Chondrocyte (in vitro differentiated cells): ENCODE results near the gene RAD51B. TPM values are rescaled to one million over a fixed set of nuclear protein-coding genes. Genes with fewer than 3 reads are reported as not detected.
"Not testable (repeated sequence)": the region's sequence is repeated elsewhere in the genome, so short reads cannot be mapped to it uniquely, and the experiment has no call there.

Experiments used
- DNase-seq: peaks from one replicate; pipeline ENCODE4 v3.0.0; 2021; ENCODE audit warnings: mixed read lengths, low spot score
- H3K27ac Mint-ChIP-seq: one replicate; pipeline ENCODE4 v1.8.0; 2021; ENCODE audit warnings: mild to moderate bottlenecking, moderate library complexity, mixed read lengths; ENCODE audit not compliant: unreplicated experiment
- H3K27me3 Mint-ChIP-seq: 2 replicates; pipeline ENCODE4 v1.8.0; 2021; ENCODE audit warnings: low read depth, mixed read lengths
- H3K36me3 Mint-ChIP-seq: 2 replicates; pipeline ENCODE4 v1.8.0; 2021; ENCODE audit warnings: low read depth, mixed read lengths
- H3K4me1 Mint-ChIP-seq: 2 replicates; pipeline ENCODE4 v1.8.0; 2021; ENCODE audit warnings: low read depth, mild to moderate bottlenecking, mixed read lengths
- H3K4me3 Mint-ChIP-seq: one replicate; pipeline ENCODE4 v1.8.0; 2021; ENCODE audit warnings: mild to moderate bottlenecking, moderate library complexity, mixed read lengths; ENCODE audit not compliant: unreplicated experiment
- H3K9me3 Mint-ChIP-seq: 2 replicates; pipeline ENCODE4 v1.8.0; 2021; ENCODE audit warnings: low read depth, mixed read lengths
- total RNA-seq: library from RNA; stranded (reverse); gene quantifications from 3 replicates; pipeline ENCODE4 v1.2.1, GENCODE V29; 2021
- TF ChIP-seq, protein P1 (sequence below): fragments of 200-600 bp; sonication (generic); IDR thresholded peaks from 2 replicates; pipeline ENCODE4 v1.5.0; 2021; ENCODE audit warnings: antibody characterized with exemption, mild to moderate bottlenecking, moderate library complexity

The RAD51B gene
- total RNA-seq, 1 donor from 2014 or later: 8.2 TPM

DNA sequence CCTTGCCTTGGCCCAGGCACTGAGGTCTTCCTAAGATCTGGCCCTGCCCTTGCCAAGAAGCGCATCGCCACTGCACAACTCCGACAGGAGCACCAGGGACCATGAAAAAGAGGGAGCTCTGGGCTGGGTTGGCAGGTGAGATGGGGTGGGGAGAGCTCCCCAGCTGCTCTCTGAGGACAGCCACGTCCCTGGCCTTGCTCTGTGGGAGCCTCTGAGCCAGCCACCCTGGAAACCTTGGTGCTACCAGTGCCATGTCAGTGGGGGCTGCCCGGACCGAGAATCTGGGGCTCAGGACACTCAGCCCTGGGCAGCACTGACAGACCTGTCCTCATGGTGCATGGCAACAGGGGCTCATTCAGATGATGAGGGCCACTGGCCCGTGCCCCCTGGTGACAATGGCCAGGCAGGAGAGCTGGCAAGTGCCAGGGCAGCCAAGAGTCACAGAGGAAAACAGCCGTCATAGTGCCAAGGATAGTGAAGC, 838.5 kb downstream of the RAD51B start:
- Mint-ChIP-seq H3K4me1 (peaks cover 25% of the 10 kb centered on the region), H3K27me3 (no peaks in the 10 kb centered on the region), H3K36me3 (no peaks in the 10 kb centered on the region), H3K9me3 (no peaks in the 10 kb centered on the region), H3K27ac (no peak overlapping the region), H3K4me3 (no peak overlapping the region)
- DNase-seq: no peak
- TF ChIP-seq, protein P1, sequence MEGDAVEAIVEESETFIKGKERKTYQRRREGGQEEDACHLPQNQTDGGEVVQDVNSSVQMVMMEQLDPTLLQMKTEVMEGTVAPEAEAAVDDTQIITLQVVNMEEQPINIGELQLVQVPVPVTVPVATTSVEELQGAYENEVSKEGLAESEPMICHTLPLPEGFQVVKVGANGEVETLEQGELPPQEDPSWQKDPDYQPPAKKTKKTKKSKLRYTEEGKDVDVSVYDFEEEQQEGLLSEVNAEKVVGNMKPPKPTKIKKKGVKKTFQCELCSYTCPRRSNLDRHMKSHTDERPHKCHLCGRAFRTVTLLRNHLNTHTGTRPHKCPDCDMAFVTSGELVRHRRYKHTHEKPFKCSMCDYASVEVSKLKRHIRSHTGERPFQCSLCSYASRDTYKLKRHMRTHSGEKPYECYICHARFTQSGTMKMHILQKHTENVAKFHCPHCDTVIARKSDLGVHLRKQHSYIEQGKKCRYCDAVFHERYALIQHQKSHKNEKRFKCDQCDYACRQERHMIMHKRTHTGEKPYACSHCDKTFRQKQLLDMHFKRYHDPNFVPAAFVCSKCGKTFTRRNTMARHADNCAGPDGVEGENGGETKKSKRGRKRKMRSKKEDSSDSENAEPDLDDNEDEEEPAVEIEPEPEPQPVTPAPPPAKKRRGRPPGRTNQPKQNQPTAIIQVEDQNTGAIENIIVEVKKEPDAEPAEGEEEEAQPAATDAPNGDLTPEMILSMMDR: no peak

DNA sequence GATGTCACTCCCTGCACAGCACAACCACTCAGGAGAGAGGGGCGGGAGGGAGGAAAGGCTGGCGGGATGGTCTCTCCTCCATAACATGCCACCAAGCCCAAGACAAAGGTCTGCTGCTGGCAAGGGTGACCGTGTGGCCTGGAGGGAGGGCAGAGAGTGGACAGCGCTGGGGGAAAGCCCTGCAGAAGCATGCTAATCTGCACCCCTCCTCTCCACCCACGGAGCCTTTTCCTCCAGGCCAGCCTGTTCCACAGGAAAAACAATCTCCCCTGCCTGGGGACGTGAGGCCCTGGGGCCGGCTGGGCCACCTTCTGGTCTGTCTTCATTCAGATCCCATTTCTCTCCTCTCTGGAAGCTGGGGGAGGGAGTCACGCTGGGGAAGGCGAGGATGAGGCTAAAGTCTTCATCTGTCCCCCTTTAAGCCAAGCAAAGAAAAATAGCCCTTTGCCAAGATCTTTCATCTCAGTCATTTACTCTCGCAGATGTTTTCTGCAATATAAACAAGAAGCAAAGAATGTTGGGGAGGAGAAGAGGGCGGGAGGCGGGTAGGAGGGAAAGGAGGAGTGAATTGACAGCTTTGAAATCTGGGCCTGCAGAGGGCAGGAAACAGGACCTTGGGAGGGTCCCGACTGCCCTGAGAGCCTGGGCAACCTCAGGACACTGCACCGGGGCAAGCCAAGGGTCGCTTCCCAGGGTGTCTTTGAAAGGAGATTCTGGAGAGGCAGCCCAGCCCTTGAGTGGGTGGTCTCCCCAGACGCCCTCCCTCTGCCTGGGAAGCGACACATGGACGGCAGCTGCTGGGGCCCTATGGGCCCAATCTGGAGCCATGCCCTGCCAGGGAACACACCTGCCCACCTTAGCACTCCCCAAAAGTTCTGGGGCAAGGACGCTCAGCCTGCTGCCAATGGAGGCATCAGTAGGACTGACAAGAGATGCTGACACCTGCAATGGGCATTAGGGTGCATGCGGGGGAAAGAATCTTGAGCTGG, 839.7 kb downstream of the RAD51B start:
- H3K36me3 Mint-ChIP-seq: no peaks in the 10 kb centered on the region
- TF ChIP-seq, protein P1: peak; percentile 32
- H3K4me1 Mint-ChIP-seq: peaks cover 29% of the 10 kb centered on the region
- no peaks in the 10 kb centered on the region for H3K9me3 Mint-ChIP-seq
- H3K4me3 Mint-ChIP-seq: peak overlapping the region; percentile 26
- no peak for DNase-seq
- peak overlapping the region; percentile 80 for H3K27ac Mint-ChIP-seq
- no peaks in the 10 kb centered on the region for H3K27me3 Mint-ChIP-seq

DNA sequence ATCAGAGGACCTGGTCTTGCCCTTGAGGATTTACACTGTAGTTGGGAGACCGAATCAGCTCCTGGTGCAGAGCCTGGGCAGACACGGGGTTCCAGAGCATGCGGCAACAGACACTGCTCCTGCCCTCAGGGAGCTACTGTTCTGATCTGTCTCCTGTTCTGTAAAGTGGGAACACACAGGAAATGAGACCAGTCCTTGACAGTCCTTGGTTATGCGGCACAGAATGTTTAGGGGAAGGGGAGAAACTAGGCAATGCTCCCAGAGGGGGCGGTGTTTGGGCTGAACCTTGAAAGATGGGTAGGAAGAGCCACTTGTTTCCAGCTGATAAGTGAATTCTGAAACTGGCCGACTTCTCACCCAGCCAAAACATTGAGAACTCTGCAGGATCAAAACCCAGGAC, 840.9 kb downstream of the RAD51B start:
- no peaks in the 10 kb centered on the region for H3K9me3 Mint-ChIP-seq
- H3K4me1 Mint-ChIP-seq: peaks cover 34% of the 10 kb centered on the region
- no peaks in the 10 kb centered on the region for H3K36me3 Mint-ChIP-seq
- H3K4me3 Mint-ChIP-seq: no peak overlapping the region
- no peak for DNase-seq
- H3K27ac Mint-ChIP-seq: no peak overlapping the region
- H3K27me3 Mint-ChIP-seq: no peaks in the 10 kb centered on the region
- TF ChIP-seq, protein P1: no peak

DNA sequence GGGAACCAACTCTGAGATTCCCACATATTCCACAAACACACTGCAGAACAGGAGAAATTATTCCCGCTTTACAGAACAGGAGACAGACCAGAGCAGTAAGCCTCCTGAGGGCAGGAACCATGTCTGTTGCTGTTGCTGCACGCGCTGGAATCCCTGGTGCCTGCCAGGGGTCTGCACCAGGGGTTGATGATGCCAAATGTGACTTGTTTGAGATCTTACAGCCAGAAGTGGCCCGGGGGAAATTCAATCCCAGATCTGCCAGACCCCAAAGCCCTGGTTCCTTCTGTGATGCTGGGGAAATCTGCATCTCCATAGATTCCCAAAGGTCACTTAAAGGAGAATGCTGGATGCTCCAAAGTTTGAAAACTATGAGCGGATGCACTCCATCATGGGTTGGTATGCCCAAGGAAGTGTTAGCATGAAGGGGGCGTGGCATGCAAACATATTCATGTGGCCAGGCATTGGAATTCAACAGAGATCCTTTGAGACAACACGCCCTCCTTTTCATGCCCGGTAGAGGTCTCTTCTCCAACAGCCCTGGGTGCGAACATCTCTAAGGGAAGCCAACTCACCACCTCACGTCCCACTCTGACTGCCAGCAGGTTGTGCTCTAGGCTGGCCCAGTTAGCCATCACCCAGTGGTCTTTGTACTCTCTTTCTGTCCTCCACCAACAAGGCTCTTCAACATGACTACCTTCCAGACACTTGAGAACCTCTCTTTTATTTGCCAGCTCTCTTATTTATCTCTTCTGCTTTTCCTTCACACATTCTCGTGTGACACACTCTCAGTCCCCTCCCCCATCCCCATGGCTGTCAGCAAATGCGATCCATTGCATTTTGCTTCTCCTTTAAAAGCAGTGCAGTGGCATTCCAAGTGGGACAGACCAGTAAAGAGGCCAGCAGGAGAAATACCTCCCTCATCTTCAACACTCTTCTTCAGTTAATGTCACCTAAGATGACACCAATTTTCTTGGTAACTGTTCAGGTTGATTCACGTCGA, 841.9 kb downstream of the RAD51B start:
- TF ChIP-seq, protein P1: no peak
- Mint-ChIP-seq H3K27ac (no peak overlapping the region), H3K9me3 (no peaks in the 10 kb centered on the region), H3K4me3 (no peak overlapping the region), H3K36me3 (no peaks in the 10 kb centered on the region), H3K4me1 (peaks cover 42% of the 10 kb centered on the region), H3K27me3 (no peaks in the 10 kb centered on the region)
- no peak for DNase-seq

DNA sequence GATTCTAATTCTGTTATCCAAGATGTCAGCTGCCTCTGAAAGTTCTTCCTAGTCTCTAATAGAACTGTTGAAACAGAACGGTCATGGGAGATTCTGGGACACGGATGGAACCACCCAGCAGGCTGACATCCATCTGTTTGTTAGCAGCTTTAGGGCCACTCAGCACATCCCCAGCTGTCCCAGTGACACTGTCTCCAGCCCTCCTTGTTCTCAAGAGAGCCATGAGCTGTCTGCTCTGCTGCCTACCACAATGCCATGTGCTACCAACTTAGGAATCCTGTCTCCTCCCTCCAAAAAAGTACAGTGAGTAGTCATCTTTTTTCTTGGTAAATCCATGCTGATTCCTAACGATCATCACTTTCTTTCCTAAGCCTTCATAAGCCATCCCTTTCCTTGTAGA, 842.8 kb downstream of the RAD51B start:
- peaks cover 49% of the 10 kb centered on the region for H3K4me1 Mint-ChIP-seq
- no peaks in the 10 kb centered on the region for H3K9me3 Mint-ChIP-seq
- H3K36me3 Mint-ChIP-seq: no peaks in the 10 kb centered on the region
- no peak for DNase-seq
- no peaks in the 10 kb centered on the region for H3K27me3 Mint-ChIP-seq
- no peak overlapping the region for H3K4me3 Mint-ChIP-seq
- TF ChIP-seq, protein P1: no peak
- H3K27ac Mint-ChIP-seq: no peak overlapping the region

DNA sequence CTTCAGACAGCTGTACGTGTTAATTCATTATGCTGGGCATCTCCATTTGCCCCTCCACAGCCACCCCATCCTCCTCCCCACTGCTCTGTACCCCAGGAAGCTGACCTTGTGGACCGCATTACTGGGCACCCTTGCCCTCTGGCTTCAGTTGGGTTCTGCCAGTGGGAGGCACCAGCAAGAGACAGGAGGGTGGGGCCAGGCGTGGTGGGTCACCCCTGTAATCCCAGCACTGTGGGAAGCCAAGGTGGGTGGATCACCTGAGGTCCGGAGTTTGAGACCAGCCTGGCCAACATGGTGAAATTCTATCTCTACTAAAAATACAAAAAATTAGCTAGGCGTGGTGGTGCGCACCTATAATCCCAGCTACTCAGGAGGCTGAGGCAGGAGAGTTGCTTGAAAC, 843.2 kb downstream of the RAD51B start:
- H3K27ac Mint-ChIP-seq, H3K4me3 Mint-ChIP-seq: not testable (repeated sequence)
- H3K4me1 Mint-ChIP-seq: peaks cover 53% of the 10 kb centered on the region

More for the DNA sequence above, 843.2 kb downstream of the RAD51B start:
- not testable (repeated sequence) for H3K36me3 Mint-ChIP-seq, DNase-seq, H3K9me3 Mint-ChIP-seq, H3K27me3 Mint-ChIP-seq
